Measurements from ENCODE around the gene ZRANB1.

ZRANB1 gene

GRCh38 chr10:125011171-125011925 is 69.4 kb downstream of the ZRANB1 start:
- in situ Hi-C loops (cut with MboI; ENCODE audit: low pct_unique_long_range_greater_than_20kb, low sequenced_read_pairs, unreplicated experiment) = no loop called here
- no peak for DNase-seq (ENCODE audit: low spot score)
- TF ChIP-seq, protein P1, sequence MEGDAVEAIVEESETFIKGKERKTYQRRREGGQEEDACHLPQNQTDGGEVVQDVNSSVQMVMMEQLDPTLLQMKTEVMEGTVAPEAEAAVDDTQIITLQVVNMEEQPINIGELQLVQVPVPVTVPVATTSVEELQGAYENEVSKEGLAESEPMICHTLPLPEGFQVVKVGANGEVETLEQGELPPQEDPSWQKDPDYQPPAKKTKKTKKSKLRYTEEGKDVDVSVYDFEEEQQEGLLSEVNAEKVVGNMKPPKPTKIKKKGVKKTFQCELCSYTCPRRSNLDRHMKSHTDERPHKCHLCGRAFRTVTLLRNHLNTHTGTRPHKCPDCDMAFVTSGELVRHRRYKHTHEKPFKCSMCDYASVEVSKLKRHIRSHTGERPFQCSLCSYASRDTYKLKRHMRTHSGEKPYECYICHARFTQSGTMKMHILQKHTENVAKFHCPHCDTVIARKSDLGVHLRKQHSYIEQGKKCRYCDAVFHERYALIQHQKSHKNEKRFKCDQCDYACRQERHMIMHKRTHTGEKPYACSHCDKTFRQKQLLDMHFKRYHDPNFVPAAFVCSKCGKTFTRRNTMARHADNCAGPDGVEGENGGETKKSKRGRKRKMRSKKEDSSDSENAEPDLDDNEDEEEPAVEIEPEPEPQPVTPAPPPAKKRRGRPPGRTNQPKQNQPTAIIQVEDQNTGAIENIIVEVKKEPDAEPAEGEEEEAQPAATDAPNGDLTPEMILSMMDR (IDR thresholded peaks at IDR 0.05; ENCODE audit: extremely low read depth, insufficient read depth, missing control alignments) = no peak

DNA sequence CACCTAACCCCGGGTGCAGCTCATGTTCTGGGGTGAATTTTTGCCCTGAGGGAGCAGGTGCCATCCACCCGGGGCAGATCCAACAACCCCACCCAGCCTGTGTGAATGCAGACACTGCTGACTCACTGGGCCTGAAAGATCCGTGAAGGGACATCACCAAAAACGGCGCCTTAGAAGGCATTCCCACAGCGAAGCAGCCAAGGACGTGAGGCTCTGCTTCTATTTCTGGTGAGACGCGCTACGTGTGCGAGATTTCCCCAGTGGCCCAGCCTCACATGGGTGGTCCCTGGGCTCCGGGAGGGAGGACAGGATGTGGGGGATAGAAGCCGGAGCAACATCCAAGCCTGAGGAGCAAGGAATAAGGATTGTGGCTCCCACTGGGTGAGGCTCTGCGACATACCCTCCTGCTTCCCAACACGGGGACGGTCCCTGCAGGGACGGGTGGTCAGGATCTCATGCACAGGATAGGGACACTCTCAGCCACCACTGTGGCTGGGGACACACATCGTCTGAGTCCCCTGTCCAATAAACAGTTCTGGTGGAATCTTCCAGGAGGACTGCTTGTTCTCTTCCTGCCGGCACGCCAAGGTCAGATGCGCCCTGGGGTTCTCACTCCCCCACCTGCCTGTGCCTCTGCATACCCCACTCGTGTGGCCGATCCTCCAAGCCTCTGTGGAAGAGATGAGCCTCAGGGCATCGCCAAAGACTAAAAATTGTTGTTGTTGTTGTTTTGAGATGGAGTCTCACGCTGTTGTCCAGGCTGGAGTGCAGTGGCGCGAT is 70.2 kb downstream of the ZRANB1 start:
- DNase-seq (ENCODE audit: low spot score) = no peak
- TF ChIP-seq, protein P1 (IDR thresholded peaks at IDR 0.05; ENCODE audit: extremely low read depth, insufficient read depth, missing control alignments) = no peak
- in situ Hi-C loops (cut with MboI; ENCODE audit: low pct_unique_long_range_greater_than_20kb, low sequenced_read_pairs, unreplicated experiment) = no loop called here

- TF ChIP-seq, protein P1 (IDR thresholded peaks at IDR 0.05; ENCODE audit: extremely low read depth, insufficient read depth, missing control alignments) = no peak
- DNase-seq (ENCODE audit: low spot score) = no peak
- in situ Hi-C loops (cut with MboI; ENCODE audit: low pct_unique_long_range_greater_than_20kb, low sequenced_read_pairs, unreplicated experiment) = no loop called here
Observed at GRCh38 chr10:125012851-125013528, 71.1 kb downstream of the ZRANB1 start.

DNA sequence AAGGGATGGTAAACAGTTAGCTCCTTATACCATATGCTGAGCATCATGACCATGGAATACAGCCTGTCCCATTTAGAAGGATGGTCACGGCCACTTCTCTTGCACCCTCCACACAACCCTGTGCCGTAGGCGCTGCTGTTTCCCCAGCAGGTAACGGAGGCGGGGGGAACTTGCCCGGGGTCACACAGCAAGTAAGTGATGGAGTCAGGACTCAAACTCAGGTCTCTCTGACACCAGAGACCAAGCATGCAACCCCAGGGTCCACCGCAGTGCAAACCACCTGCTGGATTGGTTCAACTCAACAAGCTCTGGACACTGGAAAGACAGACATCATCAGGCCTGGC is 71.6 kb downstream of the ZRANB1 start:
- in situ Hi-C loops (cut with MboI; ENCODE audit: low pct_unique_long_range_greater_than_20kb, low sequenced_read_pairs, unreplicated experiment) = no loop called here
- TF ChIP-seq, protein P1 (IDR thresholded peaks at IDR 0.05; ENCODE audit: extremely low read depth, insufficient read depth, missing control alignments) = no peak
- DNase-seq (ENCODE audit: low spot score) = no peak

- no peak for DNase-seq (ENCODE audit: low spot score)
- TF ChIP-seq, protein P1 (IDR thresholded peaks at IDR 0.05; ENCODE audit: extremely low read depth, insufficient read depth, missing control alignments) = no peak
- in situ Hi-C loops (cut with MboI; ENCODE audit: low pct_unique_long_range_greater_than_20kb, low sequenced_read_pairs, unreplicated experiment) = no loop called here
Observed at GRCh38 chr10:125014086-125014830, 72.3 kb downstream of the ZRANB1 start.

DNA sequence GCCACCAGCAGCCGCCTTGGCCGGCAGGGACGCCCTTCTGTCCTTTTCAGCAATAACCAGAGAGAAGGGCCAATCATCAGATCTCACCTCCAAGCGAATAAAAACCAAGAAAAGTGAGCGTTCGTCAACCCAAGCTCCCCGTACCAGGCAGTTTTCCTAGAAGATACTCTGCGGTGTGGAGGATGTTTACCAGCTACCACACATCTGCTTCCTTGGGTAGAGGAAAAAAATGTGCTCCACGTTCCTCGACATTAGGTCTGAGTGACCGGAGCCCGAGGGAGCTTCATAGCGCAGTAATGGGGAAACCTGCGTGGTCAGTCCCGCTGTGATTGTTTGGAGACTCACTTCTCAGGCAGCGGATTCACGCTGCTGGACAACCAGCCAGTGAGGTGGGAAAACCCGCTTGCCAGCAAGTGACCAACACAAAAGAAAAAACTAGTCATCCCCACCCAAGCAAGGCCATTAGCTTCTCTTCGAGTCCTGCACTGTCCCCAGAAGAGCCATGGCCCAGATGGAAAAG is 73.0 kb downstream of the ZRANB1 start:
- no peak for DNase-seq (ENCODE audit: low spot score)
- in situ Hi-C loops (cut with MboI; ENCODE audit: low pct_unique_long_range_greater_than_20kb, low sequenced_read_pairs, unreplicated experiment) = no loop called here
- TF ChIP-seq, protein P1 (IDR thresholded peaks at IDR 0.05; ENCODE audit: extremely low read depth, insufficient read depth, missing control alignments) = no peak

Measured in GM13977 (cell line).